HCEC 1CT (cell line): Measurements from ENCODE around the gene LIPI.
"Not testable (repeated sequence)": the region's sequence is repeated elsewhere in the genome, so short reads cannot be mapped to it uniquely, and the experiment has no call there.

Experiments used
- DNase-seq: peaks from one replicate; pipeline ENCODE4 v3.0.0-alpha.2; 2017

Gene LIPI

DNA sequence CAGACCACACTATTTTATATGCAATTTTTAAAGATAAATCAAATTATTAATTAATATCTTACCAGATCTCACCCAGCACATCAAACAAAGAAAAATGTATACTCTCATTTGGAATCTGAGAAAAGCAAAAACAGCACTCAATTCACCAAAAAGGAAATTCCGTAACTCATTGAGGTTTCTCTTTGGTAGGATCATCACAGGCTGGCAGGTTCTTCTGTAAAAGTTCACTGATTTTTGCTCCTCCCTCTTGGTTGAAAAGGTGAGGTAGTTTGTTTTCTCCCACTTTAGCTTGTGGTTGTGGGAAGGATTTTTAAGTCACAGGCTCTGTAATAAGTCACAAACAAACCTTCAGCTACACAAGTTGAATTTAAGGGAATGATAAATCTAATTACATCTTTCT, at the start of gene LIPI:
LIPI (minus strand) TSS at position 218 of the 400 bp plus-strand sequence; CDS start at position 108, 110 bp downstream.
- no peak for DNase-seq

DNA sequence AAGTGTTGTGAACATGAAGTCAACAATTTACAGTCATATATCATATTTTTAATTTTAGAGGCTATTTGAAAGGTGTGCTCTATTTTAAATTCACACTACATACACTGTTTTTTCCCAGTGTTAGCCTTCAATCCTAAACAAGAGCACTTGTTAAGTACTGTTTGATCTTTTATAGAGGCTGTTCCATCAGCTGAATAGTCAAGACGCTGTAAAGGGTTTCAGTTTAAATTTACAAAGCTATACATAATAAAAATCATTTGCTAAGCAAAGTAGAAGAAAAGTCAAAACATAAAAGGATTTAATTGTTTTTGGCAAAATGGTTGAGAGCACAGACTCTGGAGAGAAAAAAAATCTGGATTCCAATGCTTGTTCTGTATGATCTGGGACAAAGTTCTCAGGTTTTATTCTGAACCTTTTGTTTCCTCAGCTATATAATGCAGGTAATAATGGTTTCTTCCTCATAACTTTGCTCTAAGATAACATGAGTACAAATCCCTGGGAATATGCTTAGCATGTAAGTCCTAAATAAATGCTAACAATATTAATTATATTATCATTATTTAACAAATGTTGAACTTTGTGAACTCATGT, 49.5 kb upstream of the LIPI start:
- no peak for DNase-seq

DNA sequence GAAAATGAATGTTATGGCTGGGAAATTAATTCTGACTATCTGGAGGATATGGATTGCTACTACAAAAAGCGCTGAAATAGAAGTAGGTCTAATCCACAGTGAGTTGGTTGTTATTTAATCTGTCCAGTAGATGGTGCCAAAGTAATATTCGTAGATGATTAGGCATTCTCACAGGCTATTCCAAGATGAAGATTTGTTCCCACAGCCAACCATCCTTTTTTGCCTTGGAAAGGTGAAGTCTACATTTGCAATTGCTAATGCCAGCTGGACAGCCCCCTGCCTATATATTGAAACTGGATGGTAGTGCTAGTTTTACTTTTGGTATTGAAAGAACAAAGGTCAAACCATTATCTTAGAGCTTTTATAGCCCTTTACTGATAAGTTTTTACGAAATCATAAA, 49.0 kb upstream of the LIPI start:
- peak; percentile 32 for DNase-seq

DNA sequence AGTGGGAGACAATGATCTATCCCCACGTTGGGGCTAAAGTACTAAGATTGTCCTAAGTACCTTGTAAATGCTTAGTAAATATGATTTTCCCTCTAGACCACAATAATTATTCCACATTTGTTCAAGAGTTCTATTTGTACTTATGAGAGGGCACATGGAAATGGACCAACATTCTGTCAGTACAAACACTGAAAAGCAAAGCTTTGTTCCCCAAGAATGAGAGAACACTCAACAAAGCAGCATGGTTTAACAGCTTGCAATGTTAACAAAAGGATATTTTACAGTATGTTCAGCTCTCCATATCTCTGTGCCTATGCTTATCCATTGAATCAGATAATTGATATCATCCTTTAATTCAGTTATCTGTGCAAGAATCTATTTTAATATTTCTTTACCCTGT, 40.6 kb upstream of the LIPI start:
- DNase-seq: no peak

DNA sequence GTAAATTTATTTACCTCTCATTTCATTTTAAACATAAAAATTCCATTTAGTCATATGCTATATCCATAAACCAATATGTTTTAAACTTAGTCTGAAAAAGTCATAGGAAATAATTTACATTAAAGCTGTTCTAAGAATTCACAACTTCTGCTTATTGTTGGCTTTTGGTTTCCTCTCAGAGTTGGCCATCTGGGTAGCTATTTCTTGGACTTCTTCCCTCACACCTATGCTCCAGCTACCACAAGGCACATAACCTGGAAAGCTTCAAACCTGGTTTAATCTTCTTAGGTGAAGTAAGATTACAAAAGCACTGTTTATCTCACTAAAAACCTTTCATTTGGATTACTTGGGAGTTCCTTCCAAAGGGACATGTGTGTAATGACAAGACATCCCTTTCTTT, 35.0 kb upstream of the LIPI start:
- no peak for DNase-seq

DNA sequence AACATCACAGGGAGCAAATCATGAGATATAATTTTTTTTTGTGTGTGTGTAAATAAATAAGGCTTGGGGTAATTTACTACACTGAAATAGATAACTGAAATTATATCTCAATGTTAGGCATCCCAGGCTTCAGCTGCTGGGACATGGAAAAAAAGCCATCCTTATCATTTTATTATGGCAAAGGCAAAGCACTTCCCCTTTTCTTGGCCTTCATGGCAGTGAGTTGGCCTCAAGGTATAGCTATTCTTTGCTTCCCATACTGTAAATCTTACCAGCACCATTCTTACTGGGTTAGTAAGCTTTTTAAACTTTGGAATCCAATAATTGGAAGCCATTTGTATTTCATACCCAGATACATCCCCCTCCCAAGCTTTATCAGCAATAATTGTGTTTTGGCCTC, 34.2 kb upstream of the LIPI start:
- DNase-seq: no peak

DNA sequence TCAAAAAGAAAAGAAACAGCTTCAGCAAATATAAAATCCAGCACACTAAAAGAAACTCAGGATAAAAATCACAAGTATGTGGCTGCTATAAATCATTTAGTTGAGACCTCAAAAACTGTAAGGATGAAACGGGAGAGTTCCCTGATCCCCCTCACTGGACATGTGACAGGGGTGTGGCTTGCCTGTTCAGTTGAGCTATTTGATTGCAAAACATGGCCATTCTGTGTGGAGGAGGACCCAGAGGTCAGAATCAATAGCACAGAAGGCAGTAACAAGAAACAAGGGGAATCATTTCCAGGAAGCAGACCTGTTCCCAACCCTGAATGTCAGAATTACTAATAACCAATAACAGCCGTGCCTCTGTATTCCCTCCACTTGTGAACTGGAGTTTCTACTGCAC, 33.1 kb upstream of the LIPI start:
- DNase-seq: no peak

DNA sequence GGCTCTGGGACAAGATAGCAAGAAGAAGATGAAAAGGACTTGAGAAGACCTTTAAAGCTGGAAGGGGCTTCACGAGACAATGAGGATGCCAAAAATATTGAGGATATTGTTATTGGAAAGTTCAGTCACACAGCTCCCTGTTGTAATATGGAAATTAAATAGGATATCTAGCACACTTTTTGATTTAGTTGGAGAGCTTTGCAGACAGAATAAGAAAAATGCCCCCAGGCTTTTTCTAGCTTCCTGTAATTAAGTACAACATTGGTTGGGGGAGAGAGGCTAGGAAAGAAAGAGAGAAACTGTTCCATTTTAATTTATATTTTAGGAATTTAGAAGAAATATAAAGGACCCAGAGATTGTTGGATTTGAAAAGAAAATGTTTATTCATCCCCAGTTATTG, 32.7 kb upstream of the LIPI start:
- no peak for DNase-seq

DNA sequence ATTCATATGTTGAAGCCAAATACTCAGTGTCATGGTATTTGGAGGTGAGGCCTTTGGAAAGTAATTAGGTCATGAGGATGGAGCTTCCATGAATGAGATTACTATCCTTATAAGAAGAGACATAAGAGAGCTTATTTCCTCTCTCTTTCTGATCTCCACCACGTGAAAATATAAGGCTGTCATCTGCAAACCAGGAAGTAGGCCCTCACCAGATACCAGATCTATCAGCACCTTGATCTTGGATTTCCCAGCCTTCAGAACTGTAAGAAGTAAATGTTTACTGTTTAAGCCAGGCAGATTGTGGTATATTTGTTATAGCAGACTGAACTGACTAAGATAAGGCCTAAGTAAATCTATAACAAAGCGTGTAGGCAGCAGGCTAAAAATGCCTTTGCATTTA, 30.5 kb upstream of the LIPI start:
- no peak for DNase-seq

DNA sequence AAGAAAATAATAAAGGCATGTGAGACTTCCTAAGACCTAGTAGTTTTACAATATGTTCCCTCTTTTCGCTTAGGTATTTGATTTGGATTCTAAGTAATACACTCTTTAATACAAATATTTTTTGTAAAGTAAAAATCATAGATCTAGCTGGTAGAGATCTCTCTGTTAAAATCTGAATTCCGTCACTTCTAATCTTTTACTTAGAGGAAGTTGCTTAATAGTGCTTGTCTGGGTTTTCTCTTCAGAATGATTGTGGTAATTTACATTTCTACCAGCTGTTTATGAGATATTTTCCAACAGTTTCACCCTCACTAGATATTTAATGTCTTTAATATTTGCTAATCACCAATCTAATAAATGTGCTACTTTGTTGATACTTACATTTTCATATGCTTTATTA, 28.5 kb upstream of the LIPI start:
- no peak for DNase-seq

DNA sequence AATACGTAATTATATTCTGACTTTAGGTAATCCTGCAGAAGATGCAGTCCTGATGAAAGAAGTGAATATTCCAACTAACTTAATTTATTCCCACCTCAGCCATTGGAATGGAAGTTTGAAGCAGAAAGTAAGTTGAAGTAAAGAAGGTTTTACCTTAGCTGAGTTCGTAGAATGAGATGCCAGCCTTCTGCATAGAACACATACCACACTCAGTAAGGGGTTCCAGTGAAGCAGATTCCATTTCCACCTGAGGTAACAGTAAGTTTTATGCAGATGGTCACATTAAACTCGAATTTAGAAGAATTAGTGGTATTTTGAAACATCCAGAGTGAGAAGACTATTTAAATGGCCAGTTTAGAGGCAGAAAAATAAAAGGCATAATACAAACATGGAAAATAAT, 25.4 kb upstream of the LIPI start:
- DNase-seq: no peak

DNA sequence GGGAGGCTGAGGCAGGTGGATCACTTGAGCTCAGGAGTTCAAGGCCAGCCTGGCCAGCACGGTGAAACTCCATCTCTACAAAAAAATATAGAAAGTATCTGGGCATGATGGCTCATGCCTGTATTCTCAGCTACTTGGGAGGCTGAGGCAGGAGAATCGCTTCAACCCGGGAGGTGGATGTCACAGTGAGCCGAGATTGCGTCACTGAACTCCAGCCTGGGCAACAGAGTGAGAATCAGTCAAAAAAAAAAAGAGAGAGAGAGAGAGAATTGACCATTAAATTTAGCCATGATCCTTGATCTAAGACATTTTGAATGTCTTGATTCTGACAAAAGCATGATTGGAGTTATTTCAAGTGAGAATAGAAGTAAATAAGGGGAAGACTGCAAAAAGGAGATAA, 24.3 kb upstream of the LIPI start:
- no peak for DNase-seq

DNA sequence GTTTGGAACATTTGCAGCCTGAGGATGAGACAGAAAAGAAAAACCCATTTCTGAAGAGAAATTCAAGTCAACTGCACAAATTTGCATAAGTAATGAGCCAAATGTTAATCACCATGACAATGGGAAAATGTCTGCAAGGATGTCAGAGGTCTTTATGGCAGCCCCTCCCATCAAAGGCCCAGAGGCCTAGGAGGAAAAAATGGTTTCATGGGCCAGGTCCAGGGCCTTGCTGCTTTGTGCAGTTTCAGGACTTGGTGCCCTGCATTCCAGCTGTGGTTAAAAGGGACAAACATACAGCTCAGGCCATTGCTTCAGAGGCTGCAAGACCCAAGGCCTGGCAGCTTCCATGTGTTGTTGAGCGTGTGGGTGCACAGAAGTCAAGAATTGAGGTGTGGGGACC, 18.6 kb upstream of the LIPI start:
- DNase-seq: no peak

DNA sequence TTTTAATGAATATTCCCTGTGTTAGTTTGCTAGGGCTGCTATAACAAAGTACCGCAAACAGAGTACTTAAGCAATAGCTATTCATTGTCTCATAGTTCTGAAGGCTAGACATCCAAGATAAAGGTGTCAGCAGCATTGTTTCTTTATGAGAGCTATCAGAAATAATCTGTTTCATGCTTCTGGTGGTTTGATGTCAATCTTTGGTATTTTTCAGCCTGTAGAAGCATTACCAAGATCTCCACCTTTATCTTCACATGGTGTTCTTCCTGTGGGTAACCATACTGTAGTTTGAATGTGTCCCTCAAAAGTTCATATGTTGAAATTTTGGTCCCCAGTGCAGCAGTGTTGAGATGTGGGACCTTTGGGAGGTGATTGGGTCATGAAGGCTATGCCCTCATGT, 12.6 kb upstream of the LIPI start:
- DNase-seq: no peak

DNA sequence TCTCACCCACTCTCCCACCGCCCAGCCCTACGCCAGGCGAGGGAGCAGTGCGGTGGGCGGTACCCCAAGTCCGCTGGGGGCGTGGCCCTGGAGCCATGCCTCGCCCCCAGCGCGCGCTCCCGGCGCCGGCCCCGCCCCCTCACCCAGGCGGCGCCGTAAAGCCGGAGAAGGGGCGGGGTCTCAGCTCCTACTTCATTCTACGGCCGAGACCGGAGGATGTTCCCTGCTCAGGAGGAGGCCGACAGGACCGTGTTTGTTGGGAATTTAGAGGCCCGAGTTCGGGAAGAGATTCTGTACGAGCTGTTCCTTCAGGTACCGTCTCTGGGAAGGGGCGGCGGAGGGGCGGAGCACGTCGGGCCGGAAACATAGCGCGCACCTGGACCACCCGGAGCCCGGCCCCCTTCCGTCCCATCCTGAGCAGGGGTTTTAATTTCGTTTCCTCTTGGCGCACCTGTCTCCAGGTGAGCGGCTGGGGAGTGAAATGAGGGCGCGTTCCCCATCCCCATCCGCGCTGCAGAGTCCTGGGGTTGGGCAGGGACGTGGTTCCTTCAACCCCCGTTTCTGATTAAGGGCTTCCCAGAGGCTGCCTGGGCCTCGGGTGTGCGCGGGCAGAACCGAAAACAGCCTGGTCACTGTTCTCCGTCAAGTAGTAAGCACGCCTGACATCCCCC, 5.4 kb upstream of the LIPI start, which contains the start of gene RBM11:
RBM11 (plus strand) TSS at position 187 of the 671 bp plus-strand sequence; CDS start at position 217, 30 bp downstream.
- no peak for DNase-seq

DNA sequence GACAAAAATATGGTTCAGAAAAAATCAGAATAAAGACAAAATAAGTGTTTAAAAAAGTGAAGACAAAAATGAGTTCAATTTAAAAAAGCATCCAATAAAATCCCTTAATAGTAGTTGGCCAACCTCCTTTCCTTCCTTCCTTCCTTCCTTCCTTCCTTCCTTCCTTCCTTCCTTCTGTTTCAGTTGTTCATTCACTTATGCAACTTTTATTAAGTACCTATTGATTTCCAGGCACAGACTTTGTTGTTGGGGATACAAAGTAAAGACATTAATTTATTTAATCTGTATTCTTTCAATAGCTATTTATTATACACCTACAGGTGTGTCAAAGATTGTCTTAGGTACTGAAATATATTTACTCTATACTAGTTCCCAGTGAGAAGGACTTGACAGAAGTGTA, 2.4 kb upstream of the LIPI start:
- no peak for DNase-seq

DNA sequence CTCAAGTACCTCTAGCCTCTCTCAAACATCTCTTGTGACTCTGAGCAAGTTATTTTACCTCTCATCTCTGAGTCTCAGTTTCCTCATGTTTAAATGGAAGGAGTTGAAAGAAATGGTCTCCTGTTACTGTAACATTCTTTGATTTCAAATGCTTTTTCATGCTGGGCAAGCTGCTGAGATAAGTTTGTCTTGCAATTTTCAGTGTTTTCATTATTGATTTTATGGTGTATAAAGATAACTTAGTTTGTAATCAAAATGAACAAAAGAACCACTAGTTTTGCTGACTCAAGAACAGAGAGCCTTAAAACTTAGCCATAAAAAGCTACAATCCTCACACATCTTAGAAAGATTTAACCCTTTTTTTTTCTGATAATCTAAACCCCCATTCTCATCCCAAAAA, 4.5 kb downstream of the LIPI start:
- DNase-seq: no peak

DNA sequence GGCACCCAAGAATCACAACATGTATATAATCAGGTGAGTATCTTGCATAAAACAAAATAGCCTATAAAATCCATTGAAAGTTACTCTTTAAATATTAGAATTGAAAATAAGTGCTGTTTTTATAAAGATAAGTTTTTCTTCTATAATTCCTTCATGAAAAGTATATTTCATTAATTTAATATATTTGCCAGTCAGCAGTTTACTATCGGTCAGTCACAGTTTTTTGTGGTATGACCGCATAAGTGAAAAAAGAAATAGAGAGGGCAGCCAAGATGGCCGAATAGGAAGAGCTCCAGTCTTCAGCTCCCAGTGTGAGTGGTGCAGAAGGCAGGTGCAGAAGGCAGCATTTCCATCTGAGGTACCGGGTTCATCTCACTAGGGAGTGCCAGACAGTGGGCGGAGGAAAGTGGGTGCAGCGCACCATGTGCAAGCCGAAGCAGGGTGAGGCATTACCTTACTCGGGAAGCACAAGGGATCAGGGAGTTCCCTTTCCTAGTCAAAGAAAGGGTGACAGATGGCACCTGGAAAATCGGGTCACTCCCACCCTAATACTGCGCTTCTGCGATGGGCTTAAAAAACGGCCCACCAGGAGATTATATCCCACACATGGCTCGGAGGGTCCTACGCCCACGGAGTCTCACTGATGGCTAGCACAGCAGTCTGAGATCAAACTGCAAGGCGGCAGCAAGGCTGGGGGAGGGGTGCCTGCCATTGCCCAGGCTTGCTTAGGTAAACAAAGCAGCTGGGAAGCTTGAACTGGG, 44.1 kb downstream of the LIPI start:
- not testable (repeated sequence) for DNase-seq

DNA sequence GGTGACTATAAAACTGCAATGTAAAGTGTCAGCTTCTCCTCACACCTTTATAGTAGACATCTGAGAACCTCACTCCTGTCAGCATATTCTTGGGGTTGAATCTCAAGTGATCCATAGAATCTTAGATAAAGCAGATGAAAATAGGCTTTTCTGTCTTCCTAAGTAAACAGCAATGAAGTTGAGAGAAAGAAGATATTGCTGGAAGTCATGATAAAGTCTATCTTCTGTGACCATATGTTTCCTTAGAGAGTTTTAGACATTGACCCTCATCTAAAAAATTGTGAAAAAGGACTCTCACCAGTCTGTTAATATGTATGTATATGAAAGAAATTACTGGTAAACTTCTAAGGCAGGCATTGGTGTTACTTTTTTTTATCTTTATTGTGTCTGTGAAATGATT, 66.8 kb downstream of the LIPI start:
- DNase-seq: no peak

DNA sequence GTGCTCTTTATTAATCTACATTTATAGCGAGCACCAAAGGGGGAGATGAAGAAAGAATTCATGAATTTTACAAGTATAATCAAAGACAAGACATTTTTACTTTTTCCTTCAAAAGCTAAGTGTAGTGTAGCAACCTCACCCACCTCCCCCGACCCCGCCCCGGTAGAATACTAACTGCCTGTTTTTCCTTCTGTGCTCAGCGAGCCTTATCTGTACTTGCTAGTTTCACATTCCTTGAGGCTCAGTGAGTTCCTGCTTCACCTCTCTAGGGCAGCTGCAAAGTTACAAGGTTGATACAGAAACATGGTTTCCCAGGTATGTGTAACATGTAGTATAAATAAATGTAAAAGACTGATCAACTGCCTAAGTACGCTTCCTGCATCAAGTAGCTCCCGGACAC, 86.5 kb downstream of the LIPI start:
- DNase-seq: no peak

DNA sequence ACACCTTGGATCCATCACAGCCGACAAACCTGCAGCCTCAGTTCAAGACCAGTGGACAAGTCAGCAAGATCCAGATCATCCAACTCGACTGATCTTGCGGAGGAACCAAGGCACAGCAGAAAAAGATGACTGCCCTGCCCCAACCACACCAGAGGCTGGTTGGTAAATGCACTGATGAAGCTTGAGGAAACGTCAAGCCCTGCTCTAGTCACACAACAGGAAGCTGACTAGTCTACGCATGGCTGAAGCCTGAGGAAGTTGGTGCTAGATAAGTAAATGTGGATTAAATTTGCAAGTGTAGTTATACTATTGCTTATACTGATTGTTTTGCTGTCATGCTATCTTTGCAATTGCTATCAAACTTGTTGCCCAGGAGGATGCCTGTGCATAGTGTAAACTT, 89.0 kb downstream of the LIPI start:
- DNase-seq: no peak

DNA sequence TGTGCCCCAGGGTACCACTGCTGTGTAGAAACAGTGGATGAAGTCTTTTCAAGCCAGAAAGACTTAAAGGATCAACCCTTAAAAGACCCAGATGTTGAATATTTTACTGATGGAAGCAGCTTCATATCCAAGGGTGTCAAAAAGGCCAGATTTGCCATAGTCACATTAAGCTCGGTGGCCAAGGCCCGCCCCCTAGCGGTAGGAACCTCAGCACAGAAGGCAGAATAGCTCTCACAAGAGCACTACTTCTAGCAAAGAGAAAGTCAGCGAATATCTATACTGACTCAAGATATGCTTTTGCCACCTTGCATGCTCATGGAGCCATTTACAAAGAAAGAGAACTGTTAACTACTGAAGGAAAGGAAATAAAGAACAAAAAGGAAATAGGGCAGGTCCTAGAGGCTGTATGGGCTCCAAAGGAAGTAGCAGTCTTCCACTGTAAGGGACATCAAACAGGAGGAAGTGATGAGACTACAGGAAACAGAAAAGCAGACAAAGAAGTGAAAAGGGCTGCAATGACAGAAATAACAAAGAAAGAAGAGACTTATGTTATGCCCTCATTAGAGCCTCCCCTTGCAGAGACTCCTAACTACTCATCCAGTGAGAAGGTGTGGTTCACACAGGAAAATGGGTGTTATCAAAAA, 90.5 kb downstream of the LIPI start:
- DNase-seq: peak; percentile 12

DNA sequence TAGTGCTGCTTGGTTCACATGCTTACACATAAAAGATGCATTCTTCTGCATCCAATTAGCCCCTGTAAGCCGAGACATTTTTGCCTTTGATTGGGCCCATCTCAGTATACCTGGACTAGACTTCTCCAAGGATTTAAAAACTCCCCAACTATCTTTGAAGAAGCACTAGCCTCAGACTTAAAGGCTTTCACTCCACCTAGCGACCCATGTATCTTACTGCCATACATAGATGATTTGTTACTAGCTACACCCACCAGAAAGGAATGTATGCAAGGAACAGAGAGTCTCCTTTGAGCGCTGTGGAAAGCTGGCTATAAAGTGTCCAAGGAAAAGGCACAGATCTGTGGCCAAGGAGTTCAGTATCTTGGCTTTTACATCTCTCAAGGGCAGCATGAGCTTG, 91.7 kb downstream of the LIPI start:
- DNase-seq: no peak

DNA sequence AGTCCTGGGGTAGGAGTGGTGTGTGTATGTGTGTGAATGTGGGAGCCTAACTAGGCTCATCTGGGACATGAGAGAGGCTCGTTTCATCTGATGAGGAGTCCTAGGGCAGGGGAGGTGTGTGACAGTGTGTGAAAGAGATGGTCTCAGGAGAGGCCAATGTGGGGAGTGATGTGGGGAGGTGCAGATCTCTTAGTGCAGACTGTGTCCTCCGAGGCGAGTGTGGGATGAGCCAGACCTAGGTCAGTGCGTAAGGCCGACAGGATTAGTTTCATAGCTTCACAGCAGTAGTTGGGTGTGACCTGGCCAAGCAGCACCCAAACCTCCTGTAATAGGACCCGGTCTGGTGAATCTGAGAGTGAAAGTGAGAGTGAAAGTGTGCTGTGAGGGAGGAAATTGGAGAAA, 94.7 kb downstream of the LIPI start:
- DNase-seq: no peak
